RWPE1 (cell line): ENCODE measurements around the gene CTBP2.
"Not testable (repeated sequence)": the region's sequence is repeated elsewhere in the genome, so short reads cannot be mapped to it uniquely, and the experiment has no call there.

Experiments
- CTCF ChIA-PET: fragments of 350-600 bp; sonication (Branson Sonifier 250); formaldehyde crosslinking; extraction: SDS; loops from one replicate; lab custom pipeline; 2021; lab: Yijun Ruan, JAX
- POLR2A ChIA-PET: fragments of 400-600 bp; formaldehyde crosslinking; extraction: SDS; loops from one replicate; lab custom pipeline; 2020; ENCODE audit warnings: antibody characterized with exemption; ENCODE audit not compliant: low non-redundant PET; lab: Yijun Ruan, JAX
- DNase-seq: peaks from one replicate; pipeline ENCODE4 v3.0.0; 2012; ENCODE audit warnings: low spot score
- H3K27ac ChIP-seq: fragments of 450-650 bp; 2 replicates; pipeline ENCODE4 v1.5.1; 2017
- TF ChIP-seq, protein P1 (sequence below): fragments of 450-650 bp; conservative IDR thresholded peaks from 2 replicates; pipeline ENCODE4 v1.5.1; 2017; ENCODE audit warnings: low read depth, mild to moderate bottlenecking

The CTBP2 gene

DNA sequence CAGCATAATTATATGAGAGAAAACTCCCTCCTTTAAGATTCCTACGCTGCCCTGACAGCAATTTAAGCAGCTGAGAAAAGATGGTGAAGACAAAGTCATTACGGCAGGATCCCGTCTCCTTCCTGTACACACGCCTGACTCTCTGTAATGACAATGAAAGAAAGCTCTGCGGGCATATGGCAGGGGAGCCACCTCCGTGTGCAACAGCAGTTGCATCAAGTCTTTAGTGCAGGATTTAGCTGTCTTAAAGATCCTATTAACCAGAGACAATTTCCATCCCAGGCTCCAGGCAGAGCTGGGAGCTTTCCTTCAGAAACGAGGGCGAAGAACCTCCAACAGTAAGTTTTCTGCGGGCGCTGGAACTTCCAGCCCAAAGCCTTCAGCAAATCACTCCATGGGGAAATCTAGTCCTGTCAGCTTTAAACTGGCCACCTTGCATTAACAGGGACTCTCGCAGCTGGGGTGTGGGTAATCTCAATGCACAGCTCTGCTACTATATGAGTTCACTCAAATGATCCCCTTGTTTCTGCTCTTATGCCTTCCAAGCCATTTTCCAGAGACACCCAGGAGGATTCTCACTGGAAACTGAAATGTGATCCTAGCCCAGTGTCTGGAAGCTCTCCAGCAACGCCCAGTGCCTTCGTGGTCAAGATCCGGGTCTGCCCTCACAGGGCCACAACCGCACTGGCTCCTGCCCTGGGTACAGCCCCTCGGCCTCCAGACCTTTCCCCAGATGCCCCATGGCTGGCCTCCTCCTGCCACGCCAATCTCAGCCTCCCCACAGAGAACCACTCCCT is 74.9 kb downstream of the CTBP2 start:
- no peak for DNase-seq
- TF ChIP-seq, protein P1, sequence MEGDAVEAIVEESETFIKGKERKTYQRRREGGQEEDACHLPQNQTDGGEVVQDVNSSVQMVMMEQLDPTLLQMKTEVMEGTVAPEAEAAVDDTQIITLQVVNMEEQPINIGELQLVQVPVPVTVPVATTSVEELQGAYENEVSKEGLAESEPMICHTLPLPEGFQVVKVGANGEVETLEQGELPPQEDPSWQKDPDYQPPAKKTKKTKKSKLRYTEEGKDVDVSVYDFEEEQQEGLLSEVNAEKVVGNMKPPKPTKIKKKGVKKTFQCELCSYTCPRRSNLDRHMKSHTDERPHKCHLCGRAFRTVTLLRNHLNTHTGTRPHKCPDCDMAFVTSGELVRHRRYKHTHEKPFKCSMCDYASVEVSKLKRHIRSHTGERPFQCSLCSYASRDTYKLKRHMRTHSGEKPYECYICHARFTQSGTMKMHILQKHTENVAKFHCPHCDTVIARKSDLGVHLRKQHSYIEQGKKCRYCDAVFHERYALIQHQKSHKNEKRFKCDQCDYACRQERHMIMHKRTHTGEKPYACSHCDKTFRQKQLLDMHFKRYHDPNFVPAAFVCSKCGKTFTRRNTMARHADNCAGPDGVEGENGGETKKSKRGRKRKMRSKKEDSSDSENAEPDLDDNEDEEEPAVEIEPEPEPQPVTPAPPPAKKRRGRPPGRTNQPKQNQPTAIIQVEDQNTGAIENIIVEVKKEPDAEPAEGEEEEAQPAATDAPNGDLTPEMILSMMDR: no peak

GRCh38 chr10:125084614-125085257 is 75.6 kb downstream of the CTBP2 start:
- ChIA-PET POLR2A (no interaction called here), CTCF (interaction anchor here (0.6 kb wide), 1 partner anchor 453 kb away, joined by 4 read pairs; no protein-coding TSS in a partner anchor)
- peak overlapping the region; percentile 76 for H3K27ac ChIP-seq
- TF ChIP-seq, protein P1: no peak
- DNase-seq: peak; percentile 24

More for the DNA sequence above, 74.9 kb downstream of the CTBP2 start:
- POLR2A ChIA-PET: no interaction called here
- peak overlapping the region; percentile 76 for H3K27ac ChIP-seq
- CTCF ChIA-PET: no interaction called here

DNA sequence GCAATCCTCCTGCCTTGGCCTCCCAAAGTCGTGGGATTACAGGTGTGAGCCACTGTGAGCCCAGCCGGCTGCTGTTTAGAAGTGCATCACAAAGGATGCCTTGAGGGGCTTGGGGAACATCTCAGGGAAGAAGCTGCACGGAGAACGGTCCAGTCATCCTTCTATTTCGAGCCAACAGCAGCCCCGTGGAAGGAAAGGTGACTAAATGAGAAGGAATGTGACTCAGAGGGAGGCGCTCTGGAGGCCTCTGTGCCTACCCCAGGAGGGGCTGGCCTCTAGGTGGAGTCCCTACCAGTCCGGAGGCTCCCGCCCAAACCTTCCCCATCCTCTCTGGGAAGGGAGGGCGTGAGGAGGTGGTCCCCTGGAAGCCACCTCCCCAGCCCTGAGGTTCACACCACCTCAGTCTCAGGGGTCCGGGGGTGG is 76.2 kb downstream of the CTBP2 start:
- TF ChIP-seq, protein P1: no peak
- POLR2A ChIA-PET: no interaction called here
- CTCF ChIA-PET: interaction anchor here (0.6 to 1.0 kb wide), 2 partner anchors 15 to 452 kb away, joined by 4 read pairs; no protein-coding TSS in a partner anchor
- DNase-seq: peak; percentile 94
- peak overlapping the region; percentile 76 for H3K27ac ChIP-seq

DNA sequence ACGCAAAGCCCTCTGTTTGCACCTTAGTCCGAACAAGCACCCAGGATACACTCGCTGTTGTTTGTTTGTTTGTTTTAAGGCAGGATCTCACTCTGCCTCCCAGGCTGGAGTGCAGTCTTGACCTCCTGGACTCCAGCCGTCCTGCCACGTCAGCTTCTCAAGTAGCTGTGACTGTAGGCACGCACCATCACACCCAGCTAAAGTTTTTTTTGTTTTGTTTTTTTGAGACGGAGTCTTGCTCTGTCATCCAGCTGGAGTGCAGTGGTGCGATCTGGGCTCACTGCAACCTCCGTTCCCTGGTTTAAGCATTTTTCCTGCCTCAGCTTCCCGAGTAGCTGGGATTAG is 76.8 kb downstream of the CTBP2 start:
- ChIA-PET CTCF (interaction anchor here (0.8 to 1.0 kb wide), 2 partner anchors 16 to 22 kb away, joined by 3 to 4 read pairs; no protein-coding TSS in a partner anchor), POLR2A (no interaction called here)
- DNase-seq: no peak
- TF ChIP-seq, protein P1: no peak
- peak overlapping the region; percentile 76 for H3K27ac ChIP-seq

GRCh38 chr10:125082881-125083575 is 77.3 kb downstream of the CTBP2 start:
- TF ChIP-seq, protein P1: no peak
- CTCF ChIA-PET: interaction anchor here (0.8 to 1.0 kb wide), 3 partner anchors 17 to 35 kb away, joined by 3 to 5 read pairs (median 4); no protein-coding TSS in a partner anchor
- peak overlapping the region; percentile 76 for H3K27ac ChIP-seq
- POLR2A ChIA-PET: no interaction called here
- DNase-seq: no peak

DNA sequence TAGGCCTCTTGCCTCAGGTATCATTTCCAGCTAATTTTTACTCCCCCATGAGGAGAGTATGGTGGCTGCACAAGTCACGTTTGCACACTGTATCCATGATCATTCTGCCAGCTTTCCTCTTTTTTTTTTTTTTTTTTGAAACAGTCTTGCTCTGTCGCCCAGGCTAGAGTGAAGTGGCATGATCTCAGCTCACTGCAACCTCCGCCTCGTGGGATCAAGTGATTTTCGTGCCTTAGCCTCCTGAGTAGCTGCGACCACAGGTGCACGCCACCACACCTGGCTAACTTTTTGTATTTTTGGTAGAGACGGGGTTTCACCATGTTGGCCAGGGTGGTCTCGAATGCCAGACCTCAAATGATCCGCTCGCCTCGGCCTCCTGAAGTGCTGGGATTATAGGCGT is 77.9 kb downstream of the CTBP2 start:
- H3K27ac ChIP-seq: peak overlapping the region; percentile 76
- CTCF ChIA-PET: interaction anchor here (1.0 kb wide), 1 partner anchor 34 kb away, joined by 5 read pairs; no protein-coding TSS in a partner anchor
- POLR2A ChIA-PET, DNase-seq: not testable (repeated sequence)
